AG04449 (cell line): ENCODE results near the gene DNAJC19.

ENCODE experiments used
- CTCF ChIA-PET: fragments of 350-600 bp; formaldehyde crosslinking; extraction: SDS; loops from one replicate; lab custom pipeline; 2021; ENCODE audit warnings: antibody characterized with exemption; lab: Yijun Ruan, JAX
- POLR2A ChIA-PET: fragments of 400-600, 350-600 bp; formaldehyde crosslinking; extraction: SDS; loops from one replicate; lab custom pipeline; 2020; ENCODE audit warnings: antibody characterized with exemption, inconsistent platforms; lab: Yijun Ruan, JAX
- DNase-seq: peaks from one replicate; pipeline ENCODE4 v3.0.0-alpha.2; 2010; ENCODE audit warnings: low read depth, low spot score
- H3K4me3 ChIP-seq: 2 replicates; pipeline ENCODE4 v1.5.1; 2011; ENCODE audit warnings: low read depth, mild to moderate bottlenecking, control low read depth, low read length
- CTCF ChIP-seq: IDR thresholded peaks from one replicate; pipeline ENCODE4 v1.5.1; 2011; ENCODE audit warnings: mild to moderate bottlenecking, moderate library complexity, low read length, control low read depth, inconsistent platforms; ENCODE audit not compliant: insufficient read depth; ENCODE audit errors: missing control alignments

DNAJC19 gene

GRCh38 chr3:180973543-180973942 lies 16.0 kb downstream of the DNAJC19 start:
- POLR2A ChIA-PET: no interaction called here
- no peak for TF ChIP-seq CTCF
- CTCF ChIA-PET: no interaction called here
- DNase-seq: no peak
- H3K4me3 ChIP-seq: no peak overlapping the region

GRCh38 chr3:180970931-180971330 lies 18.6 kb downstream of the DNAJC19 start:
- no peak overlapping the region for H3K4me3 ChIP-seq
- ChIA-PET POLR2A (no interaction called here), CTCF (no interaction called here)
- no peak for DNase-seq
- TF ChIP-seq CTCF: no peak

GRCh38 chr3:180962530-180962929 lies 27.0 kb downstream of the DNAJC19 start:
- POLR2A ChIA-PET: no interaction called here
- H3K4me3 ChIP-seq: no peak overlapping the region
- TF ChIP-seq CTCF: no peak
- CTCF ChIA-PET: interaction anchor here (1.0 kb wide), 1 partner anchor 52 kb away, joined by 3 read pairs; no protein-coding TSS in a partner anchor
- DNase-seq: no peak

GRCh38 chr3:180961552-180961951 lies 28.0 kb downstream of the DNAJC19 start:
- no peak overlapping the region for H3K4me3 ChIP-seq
- ChIA-PET CTCF (no interaction called here), POLR2A (no interaction called here)
- DNase-seq: no peak
- TF ChIP-seq CTCF: no peak

- DNase-seq: no peak
- no peak for TF ChIP-seq CTCF
- no peak overlapping the region for H3K4me3 ChIP-seq
- ChIA-PET POLR2A (no interaction called here), CTCF (no interaction called here)
Measured at GRCh38 chr3:180961087-180961486, 28.4 kb downstream of the DNAJC19 start.

- H3K4me3 ChIP-seq: no peak overlapping the region
- CTCF ChIA-PET: no interaction called here
- TF ChIP-seq CTCF: no peak
- DNase-seq: no peak
- POLR2A ChIA-PET: no interaction called here
Measured at GRCh38 chr3:180959691-180960090, 29.8 kb downstream of the DNAJC19 start.
